ENCODE measurements around the gene HMCN2.

Gene HMCN2

GRCh38 chr9:130407916-130408663 is 142.5 kb downstream of the HMCN2 start:
- Histone ChIP-seq H3K4me1 (no peaks in the 10 kb centered on the region), H3K4me2 (ENCODE audit: low read length) (no peak overlapping the region), H3K27ac (no peak overlapping the region), H2AFZ (no peak overlapping the region), H3K4me3 (ENCODE audit: low read depth, low read length) (no peak overlapping the region), H3K27me3 (ENCODE audit: control insufficient read depth, insufficient read depth, low read length) (no peaks in the 10 kb centered on the region), H3K79me2 (no peaks in the 10 kb centered on the region), H3K36me3 (ENCODE audit: control insufficient read depth, insufficient read depth, low read length) (no peaks in the 10 kb centered on the region), H3K9me3 (ENCODE audit: control insufficient read depth, low read length) (no peaks in the 10 kb centered on the region), H3K9ac (no peak overlapping the region)
- no peak for TF ChIP-seq CTCF (IDR thresholded peaks at IDR 0.05)

- no peak for TF ChIP-seq CTCF (IDR thresholded peaks at IDR 0.05)
- Histone ChIP-seq H3K79me2 (no peaks in the 10 kb centered on the region), H3K9ac (no peak overlapping the region), H2AFZ (no peak overlapping the region), H3K27ac (no peak overlapping the region), H3K4me2 (ENCODE audit: low read length) (no peak overlapping the region), H3K9me3 (ENCODE audit: control insufficient read depth, low read length) (no peaks in the 10 kb centered on the region), H3K27me3 (ENCODE audit: control insufficient read depth, insufficient read depth, low read length) (no peaks in the 10 kb centered on the region), H3K36me3 (ENCODE audit: control insufficient read depth, insufficient read depth, low read length) (no peaks in the 10 kb centered on the region), H3K4me3 (ENCODE audit: low read depth, low read length) (no peak overlapping the region), H3K4me1 (no peaks in the 10 kb centered on the region)
Measured at GRCh38 chr9:130408669-130409068, 143.1 kb downstream of the HMCN2 start.

GRCh38 chr9:130409246-130409645 is 143.7 kb downstream of the HMCN2 start:
- no peak overlapping the region for H3K9ac ChIP-seq
- no peak overlapping the region for H3K4me2 ChIP-seq (ENCODE audit: low read length)
- H3K36me3 ChIP-seq (ENCODE audit: control insufficient read depth, insufficient read depth, low read length), result no peaks in the 10 kb centered on the region
- no peak overlapping the region for H3K4me3 ChIP-seq (ENCODE audit: low read depth, low read length)
- H3K27ac ChIP-seq, result no peak overlapping the region
- no peaks in the 10 kb centered on the region for H3K79me2 ChIP-seq
- H2AFZ ChIP-seq, result no peak overlapping the region
- no peaks in the 10 kb centered on the region for H3K9me3 ChIP-seq (ENCODE audit: control insufficient read depth, low read length)
- no peak for TF ChIP-seq CTCF (IDR thresholded peaks at IDR 0.05)
- no peaks in the 10 kb centered on the region for H3K27me3 ChIP-seq (ENCODE audit: control insufficient read depth, insufficient read depth, low read length)
- H3K4me1 ChIP-seq, result no peaks in the 10 kb centered on the region

DNA sequence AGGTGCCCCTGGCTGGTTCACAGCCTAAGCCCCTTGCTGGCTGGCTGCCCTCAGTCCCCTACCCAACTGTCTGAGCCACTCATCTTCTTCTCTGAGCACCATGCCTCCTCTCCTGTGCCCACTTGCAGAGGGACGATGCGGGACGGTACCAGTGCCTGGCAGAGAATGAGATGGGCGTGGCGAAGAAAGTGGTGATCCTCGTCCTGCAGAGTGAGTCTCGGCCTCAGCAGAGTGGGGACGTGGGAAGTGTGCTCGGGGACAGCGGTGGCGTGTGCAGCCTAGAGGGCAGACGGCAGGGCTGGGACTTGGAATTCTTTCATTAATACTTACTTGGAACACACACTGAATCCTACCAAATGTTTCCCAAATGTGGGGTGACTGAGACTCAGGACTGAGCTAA is 144.9 kb downstream of the HMCN2 start:
- Histone ChIP-seq H2AFZ (no peak overlapping the region), H3K27ac (no peak overlapping the region), H3K79me2 (no peaks in the 10 kb centered on the region), H3K9me3 (ENCODE audit: control insufficient read depth, low read length) (no peaks in the 10 kb centered on the region), H3K27me3 (ENCODE audit: control insufficient read depth, insufficient read depth, low read length) (no peaks in the 10 kb centered on the region), H3K4me3 (ENCODE audit: low read depth, low read length) (no peak overlapping the region), H3K4me2 (ENCODE audit: low read length) (no peak overlapping the region), H3K36me3 (ENCODE audit: control insufficient read depth, insufficient read depth, low read length) (no peaks in the 10 kb centered on the region), H3K4me1 (no peaks in the 10 kb centered on the region), H3K9ac (no peak overlapping the region)
- TF ChIP-seq CTCF (IDR thresholded peaks at IDR 0.05), result no peak

DNA sequence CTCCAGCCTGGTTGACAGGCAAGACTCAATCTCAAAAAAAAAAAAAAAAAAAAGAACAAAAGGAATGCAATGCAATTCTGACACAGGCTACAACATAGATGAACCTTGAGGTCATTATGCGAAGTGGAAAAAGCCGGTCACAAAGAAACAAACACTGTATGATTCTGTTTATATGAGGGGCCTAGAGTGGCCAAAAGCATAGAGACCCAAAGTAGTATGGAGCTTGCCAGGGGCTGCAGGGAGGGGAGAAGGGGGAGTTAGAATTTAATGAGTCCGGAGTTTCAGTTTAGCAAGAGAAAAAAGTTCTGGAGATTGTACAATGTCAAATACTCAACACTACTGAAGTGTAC is 146.0 kb downstream of the HMCN2 start:
- Histone ChIP-seq H3K79me2 (no peaks in the 10 kb centered on the region), H3K27ac (no peak overlapping the region), H3K9me3 (ENCODE audit: control insufficient read depth, low read length) (no peaks in the 10 kb centered on the region), H3K9ac (no peak overlapping the region), H3K27me3 (ENCODE audit: control insufficient read depth, insufficient read depth, low read length) (no peaks in the 10 kb centered on the region), H3K36me3 (ENCODE audit: control insufficient read depth, insufficient read depth, low read length) (no peaks in the 10 kb centered on the region), H3K4me3 (ENCODE audit: low read depth, low read length) (no peak overlapping the region), H3K4me1 (no peaks in the 10 kb centered on the region), H2AFZ (no peak overlapping the region), H3K4me2 (ENCODE audit: low read length) (no peak overlapping the region)
- TF ChIP-seq CTCF (IDR thresholded peaks at IDR 0.05), result no peak

Measured in parathyroid adenoma (tissue), 2 donors.